ENCODE results near the gene NR2C1.

- TF ChIP-seq, protein P1, sequence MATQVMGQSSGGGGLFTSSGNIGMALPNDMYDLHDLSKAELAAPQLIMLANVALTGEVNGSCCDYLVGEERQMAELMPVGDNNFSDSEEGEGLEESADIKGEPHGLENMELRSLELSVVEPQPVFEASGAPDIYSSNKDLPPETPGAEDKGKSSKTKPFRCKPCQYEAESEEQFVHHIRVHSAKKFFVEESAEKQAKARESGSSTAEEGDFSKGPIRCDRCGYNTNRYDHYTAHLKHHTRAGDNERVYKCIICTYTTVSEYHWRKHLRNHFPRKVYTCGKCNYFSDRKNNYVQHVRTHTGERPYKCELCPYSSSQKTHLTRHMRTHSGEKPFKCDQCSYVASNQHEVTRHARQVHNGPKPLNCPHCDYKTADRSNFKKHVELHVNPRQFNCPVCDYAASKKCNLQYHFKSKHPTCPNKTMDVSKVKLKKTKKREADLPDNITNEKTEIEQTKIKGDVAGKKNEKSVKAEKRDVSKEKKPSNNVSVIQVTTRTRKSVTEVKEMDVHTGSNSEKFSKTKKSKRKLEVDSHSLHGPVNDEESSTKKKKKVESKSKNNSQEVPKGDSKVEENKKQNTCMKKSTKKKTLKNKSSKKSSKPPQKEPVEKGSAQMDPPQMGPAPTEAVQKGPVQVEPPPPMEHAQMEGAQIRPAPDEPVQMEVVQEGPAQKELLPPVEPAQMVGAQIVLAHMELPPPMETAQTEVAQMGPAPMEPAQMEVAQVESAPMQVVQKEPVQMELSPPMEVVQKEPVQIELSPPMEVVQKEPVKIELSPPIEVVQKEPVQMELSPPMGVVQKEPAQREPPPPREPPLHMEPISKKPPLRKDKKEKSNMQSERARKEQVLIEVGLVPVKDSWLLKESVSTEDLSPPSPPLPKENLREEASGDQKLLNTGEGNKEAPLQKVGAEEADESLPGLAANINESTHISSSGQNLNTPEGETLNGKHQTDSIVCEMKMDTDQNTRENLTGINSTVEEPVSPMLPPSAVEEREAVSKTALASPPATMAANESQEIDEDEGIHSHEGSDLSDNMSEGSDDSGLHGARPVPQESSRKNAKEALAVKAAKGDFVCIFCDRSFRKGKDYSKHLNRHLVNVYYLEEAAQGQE (IDR thresholded peaks at IDR 0.05; ENCODE audit: low read depth), result no peak
- TF ChIP-seq YY1 (IDR thresholded peaks at IDR 0.05; ENCODE audit: low read depth), result no peak
- no peak for TF ChIP-seq MAX (IDR thresholded peaks at IDR 0.05)
- no peak for TF ChIP-seq EP300 (IDR thresholded peaks at IDR 0.05; ENCODE audit: borderline replicate concordance)
- TF ChIP-seq TAF1 (IDR thresholded peaks at IDR 0.05; ENCODE audit: low read depth), result no peak
- no peak for TF ChIP-seq USF1 (IDR thresholded peaks at IDR 0.05)
- no peak for TF ChIP-seq CEBPB (IDR thresholded peaks at IDR 0.05)
- TF ChIP-seq FOXM1 (IDR thresholded peaks at IDR 0.05; ENCODE audit: borderline replicate concordance, low read depth), result no peak
- no peak for TF ChIP-seq EGR1 (IDR thresholded peaks at IDR 0.05)
- TF ChIP-seq CREB1 (IDR thresholded peaks at IDR 0.05; ENCODE audit: low read depth), result no peak
- TF ChIP-seq RAD21 (IDR thresholded peaks at IDR 0.05; ENCODE audit: low read depth), result no peak
- TF ChIP-seq NFIC (IDR thresholded peaks at IDR 0.05), result no peak
- no peak for TF ChIP-seq TCF12 (IDR thresholded peaks at IDR 0.05; ENCODE audit: low read depth)
Observed at GRCh38 chr12:95022477-95022876, 50.9 kb downstream of the NR2C1 start.

All from Ishikawa (cell line).